Subcutaneous adipose tissue (tissue), 4 donors: ENCODE data around the gene ACSS3. TPM values are rescaled to one million over a fixed set of nuclear protein-coding genes. Genes with fewer than 3 reads are reported as not detected.

Experiments used
- total RNA-seq, 4 donors: library from RNA; depleted of rRNA; stranded (reverse); fragments of >200 nt; gene quantifications; one replicate each; pipeline ENCODE4 v1.1.0, GENCODE V29; 2016
- TF ChIP-seq, protein P1 (sequence below): fragments of 450-650 bp; IDR thresholded peaks from one replicate; pipeline ENCODE4 v1.5.1; 2016; ENCODE audit warnings: low read depth, mild to moderate bottlenecking, control low read depth, antibody characterized with exemption, moderate library complexity

The ACSS3 gene, protein sequence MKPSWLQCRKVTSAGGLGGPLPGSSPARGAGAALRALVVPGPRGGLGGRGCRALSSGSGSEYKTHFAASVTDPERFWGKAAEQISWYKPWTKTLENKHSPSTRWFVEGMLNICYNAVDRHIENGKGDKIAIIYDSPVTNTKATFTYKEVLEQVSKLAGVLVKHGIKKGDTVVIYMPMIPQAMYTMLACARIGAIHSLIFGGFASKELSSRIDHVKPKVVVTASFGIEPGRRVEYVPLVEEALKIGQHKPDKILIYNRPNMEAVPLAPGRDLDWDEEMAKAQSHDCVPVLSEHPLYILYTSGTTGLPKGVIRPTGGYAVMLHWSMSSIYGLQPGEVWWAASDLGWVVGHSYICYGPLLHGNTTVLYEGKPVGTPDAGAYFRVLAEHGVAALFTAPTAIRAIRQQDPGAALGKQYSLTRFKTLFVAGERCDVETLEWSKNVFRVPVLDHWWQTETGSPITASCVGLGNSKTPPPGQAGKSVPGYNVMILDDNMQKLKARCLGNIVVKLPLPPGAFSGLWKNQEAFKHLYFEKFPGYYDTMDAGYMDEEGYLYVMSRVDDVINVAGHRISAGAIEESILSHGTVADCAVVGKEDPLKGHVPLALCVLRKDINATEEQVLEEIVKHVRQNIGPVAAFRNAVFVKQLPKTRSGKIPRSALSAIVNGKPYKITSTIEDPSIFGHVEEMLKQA
- total RNA-seq: 100 to 1,000 TPM in 3 of 4 donors, 10 to 100 TPM in 1; 92.1 to 169 (median 134) TPM

DNA sequence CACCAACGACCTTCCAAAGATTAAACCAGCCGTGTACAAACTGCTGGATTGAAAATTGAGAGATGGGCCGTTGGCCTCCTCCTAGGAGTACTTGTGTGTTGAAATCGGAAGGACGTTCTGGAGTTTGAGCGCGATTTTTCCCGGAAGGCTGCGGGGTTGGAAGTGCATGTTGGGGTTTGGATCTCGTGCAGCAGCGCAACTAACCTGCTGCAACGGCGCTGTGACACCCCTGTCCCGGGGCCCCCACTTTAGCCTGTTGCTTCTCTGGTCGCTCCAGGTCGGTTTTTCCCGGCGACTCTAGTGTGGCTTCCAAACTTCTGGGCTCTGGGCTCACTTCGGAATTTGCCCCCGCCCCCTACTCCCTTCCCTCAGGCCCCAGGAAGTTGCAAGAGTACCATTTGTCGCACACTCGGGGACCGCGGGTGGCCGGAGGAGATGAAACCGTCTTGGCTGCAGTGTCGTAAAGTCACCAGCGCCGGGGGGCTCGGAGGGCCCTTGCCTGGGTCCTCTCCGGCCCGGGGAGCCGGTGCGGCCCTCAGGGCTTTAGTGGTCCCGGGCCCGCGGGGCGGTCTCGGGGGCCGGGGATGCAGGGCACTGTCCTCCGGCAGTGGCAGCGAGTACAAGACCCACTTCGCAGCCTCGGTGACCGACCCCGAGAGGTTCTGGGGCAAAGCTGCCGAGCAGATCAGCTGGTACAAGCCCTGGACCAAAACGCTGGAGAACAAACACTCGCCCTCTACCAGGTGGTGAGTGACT is at the start of gene ACSS3:
Gene ACSS3, plus strand, starts transcription at position 394 of the 756 bp plus-strand sequence. Its CDS starts 42 bp downstream, at position 436.
- TF ChIP-seq, protein P1, sequence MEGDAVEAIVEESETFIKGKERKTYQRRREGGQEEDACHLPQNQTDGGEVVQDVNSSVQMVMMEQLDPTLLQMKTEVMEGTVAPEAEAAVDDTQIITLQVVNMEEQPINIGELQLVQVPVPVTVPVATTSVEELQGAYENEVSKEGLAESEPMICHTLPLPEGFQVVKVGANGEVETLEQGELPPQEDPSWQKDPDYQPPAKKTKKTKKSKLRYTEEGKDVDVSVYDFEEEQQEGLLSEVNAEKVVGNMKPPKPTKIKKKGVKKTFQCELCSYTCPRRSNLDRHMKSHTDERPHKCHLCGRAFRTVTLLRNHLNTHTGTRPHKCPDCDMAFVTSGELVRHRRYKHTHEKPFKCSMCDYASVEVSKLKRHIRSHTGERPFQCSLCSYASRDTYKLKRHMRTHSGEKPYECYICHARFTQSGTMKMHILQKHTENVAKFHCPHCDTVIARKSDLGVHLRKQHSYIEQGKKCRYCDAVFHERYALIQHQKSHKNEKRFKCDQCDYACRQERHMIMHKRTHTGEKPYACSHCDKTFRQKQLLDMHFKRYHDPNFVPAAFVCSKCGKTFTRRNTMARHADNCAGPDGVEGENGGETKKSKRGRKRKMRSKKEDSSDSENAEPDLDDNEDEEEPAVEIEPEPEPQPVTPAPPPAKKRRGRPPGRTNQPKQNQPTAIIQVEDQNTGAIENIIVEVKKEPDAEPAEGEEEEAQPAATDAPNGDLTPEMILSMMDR: no peak

DNA sequence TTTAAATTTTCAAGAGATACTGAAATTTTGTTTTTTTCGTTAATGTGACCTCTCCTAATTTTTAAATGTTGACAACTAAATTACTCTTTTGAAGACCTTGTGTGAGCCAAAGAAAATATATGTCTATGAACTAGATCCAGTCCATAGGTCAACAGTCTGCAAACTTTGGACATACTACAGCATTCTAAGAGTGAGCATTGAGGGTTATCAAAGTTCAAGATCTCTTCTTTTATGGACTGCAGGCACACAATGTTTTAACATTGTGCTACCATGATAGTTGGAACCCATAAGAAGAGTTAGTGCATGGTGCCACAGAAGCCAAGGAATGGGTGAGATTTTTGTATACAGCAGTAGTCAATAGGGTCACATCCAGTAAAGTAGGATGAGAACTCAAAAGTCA is 43.0 kb upstream of the ACSS3 start:
- TF ChIP-seq, protein P1: no peak

DNA sequence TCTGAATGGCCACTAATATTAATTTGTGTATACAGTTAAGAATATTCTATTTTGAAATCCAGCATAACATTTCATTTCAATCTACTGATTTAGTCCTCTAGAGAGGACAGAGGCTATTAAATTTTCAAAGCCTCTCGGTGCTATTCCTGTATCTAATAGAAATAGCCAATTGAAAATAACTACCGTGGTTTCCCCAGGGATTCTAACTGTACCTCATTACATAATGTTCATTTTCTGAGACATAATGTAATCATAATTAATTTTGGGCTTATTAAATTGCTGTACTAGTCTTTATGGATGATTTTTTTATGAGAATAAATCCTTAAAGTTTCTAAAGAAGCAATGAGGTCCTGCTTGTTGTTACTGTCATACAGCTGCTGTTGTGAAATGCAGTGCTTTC is 38.6 kb upstream of the ACSS3 start:
- TF ChIP-seq, protein P1: no peak

DNA sequence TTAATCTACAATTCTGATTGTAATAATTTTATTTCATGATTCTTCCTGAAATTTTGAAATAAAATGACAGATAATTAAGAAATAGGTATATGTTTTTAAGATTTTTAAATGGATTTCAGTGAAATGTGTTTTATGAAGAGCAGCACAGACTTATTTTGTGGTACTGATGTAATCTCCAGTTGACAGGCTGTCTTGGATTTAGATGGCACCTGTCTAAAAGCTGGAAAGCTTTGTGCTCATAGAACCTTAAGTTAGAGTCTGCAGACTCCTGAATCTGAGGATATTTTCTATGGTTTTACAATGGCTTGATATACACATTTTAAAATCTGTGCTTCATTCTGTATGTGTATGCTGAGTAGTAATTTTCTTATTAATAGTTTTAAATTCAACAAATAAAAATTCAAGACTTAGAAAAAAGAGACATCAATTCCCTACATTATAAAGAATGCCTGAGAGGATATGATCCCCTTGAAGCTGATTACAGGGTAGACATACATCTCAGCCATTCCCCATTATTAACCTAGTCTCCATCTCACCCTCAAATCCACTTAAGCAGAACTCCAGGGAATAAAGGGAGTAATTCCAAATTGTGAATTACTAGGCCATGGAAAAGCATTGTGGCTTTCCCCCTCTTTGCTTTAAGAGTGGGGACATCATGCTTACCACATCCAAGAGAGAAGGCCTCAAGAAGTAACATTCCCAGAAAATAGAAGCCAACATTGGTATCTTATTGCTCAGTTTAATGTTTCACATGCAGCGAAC is 33.7 kb upstream of the ACSS3 start:
- TF ChIP-seq, protein P1: no peak

DNA sequence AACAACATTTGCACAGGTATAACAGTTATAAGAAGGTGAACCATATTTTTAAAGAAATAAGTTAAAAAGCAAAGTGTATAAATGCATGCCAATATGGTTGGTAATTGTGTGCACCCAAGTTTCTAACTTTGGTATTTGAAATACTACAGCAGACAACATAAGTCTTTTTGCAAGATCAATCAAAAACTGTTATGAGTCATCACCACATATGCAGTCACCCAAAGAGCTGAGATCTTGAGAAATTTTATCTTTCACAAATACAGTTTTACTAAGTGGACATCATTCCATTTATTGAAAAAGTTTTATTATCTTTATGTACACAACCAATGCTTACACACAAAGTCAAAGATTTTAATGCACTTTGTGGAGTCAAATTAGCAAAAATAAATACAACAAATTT is 7.0 kb upstream of the ACSS3 start:
- TF ChIP-seq, protein P1: no peak

DNA sequence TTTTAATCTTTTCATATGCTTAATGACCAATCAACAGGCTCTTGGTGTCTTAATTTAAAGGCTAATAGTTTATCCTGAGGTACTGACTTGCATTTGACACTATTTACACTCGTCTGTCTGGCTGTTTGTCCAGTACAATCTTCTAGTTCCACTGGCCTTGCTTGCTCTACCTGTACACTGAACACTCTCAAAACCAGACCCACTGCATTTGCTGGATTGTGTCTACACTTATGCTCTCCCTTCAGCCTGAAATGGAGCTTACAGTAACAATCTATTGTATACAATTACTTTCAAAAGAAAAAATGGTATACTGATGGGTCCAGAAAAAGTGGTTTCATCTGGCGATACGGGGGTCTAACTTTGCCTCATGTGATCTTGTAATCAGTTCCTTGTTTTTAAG is 2.3 kb upstream of the ACSS3 start:
- TF ChIP-seq, protein P1: no peak
